NCI-H146 treated with DMSO at 0.1 percent for 48 hours (cell line): Measurements from ENCODE around the gene TTC24.
"Not testable (repeated sequence)": the region's sequence is repeated elsewhere in the genome, so short reads cannot be mapped to it uniquely, and the experiment has no call there.

Experiments used
- DNase-seq: peaks from one replicate; lab custom pipeline; 2025; ENCODE audit not compliant: unreplicated experiment; lab: John Stamatoyannopoulos, UW

TTC24 gene

DNA sequence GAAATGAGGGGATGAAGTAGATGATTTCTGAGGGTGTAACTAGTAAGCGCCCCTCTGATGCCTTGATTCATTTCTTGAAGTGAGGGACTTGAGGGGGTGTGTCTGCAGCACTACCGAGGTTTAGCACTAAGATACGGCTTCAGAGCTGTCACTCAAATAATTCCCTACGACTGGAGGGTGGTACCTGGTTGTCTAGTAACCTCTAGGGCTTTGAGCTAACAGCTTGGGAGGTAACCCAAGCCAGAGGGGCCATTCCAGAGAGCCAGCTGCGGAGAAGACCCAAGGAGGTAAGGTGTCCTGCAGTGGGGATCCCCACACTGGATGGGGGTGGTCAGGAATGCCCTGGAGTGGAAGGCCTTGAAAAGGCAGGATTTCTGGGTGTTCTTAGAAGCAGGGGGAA lies at the start of gene TTC24:
TTC24 (plus strand) TSS at position 252 of the 400 bp plus-strand sequence. CDS start 1,642 bp downstream, outside the sequence.
- no peak for DNase-seq

GRCh38 chr1:156530006-156530405 lies 49.5 kb upstream of the TTC24 start:
- DNase-seq: no peak

- no peak for DNase-seq
These were observed 47.1 kb upstream of the TTC24 start for GRCh38 chr1:156532374-156532773.

GRCh38 chr1:156533568-156534220 lies 45.8 kb upstream of the TTC24 start:
- DNase-seq: no peak

- no peak for DNase-seq
These were observed 45.0 kb upstream of the TTC24 start for GRCh38 chr1:156534424-156535060.

DNA sequence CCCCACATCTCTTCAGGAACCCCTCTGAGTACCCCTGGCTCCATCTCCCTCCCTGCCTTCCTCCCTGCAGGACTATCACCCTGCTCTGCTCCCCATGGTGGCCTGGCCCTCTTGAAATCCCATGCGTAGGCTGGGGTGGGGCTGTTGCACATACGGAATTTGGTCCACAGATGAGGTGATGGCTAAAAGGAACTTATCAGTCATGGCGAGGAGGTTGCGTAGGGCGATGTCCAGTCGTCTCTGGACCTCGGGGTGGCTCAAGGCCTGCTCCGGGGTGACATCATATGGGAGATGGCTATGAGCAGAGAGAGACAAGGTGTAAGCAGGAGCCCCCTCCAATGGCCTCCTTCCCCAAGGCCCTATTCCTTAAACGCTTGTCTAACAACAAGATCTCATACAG lies 42.5 kb upstream of the TTC24 start:
- DNase-seq: no peak

DNA sequence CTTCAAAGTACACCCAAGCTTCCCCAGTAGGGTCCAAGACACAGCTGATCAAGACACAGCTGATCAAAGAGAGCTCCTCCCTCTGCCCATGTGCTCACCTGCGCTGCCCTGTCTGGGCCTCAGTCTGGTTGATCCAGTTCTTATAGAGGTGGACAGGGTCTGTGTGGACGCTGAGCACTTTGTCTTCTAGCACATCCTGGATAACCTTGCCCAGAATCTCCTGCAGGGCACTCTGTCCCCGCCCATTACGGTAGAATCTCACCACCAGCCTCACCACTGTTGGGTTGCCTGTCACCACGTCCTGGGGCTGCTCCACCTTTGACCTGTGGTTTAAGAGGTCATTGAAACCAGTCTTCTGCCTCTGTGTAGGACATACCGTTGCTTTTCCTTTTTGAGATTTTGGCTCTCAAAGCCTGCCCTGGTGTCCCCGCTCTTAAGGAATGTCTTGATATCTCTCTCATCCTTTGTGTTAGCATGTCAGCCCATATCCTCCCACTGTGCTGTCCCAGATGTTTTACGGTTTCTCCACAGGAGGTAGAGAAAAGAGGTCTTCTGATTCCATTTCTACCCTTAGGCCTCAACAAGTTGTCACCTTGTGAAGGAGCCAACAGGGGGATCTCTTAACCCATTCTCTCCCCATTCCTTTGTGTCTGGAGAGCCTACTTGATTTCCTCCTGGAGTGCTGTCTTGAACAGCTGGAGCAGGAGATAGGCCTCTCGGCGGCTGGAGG lies 40.6 kb upstream of the TTC24 start:
- DNase-seq: no peak

GRCh38 chr1:156539818-156540355 lies 39.6 kb upstream of the TTC24 start:
- no peak for DNase-seq

GRCh38 chr1:156540955-156541354 lies 38.6 kb upstream of the TTC24 start:
- no peak for DNase-seq

DNA sequence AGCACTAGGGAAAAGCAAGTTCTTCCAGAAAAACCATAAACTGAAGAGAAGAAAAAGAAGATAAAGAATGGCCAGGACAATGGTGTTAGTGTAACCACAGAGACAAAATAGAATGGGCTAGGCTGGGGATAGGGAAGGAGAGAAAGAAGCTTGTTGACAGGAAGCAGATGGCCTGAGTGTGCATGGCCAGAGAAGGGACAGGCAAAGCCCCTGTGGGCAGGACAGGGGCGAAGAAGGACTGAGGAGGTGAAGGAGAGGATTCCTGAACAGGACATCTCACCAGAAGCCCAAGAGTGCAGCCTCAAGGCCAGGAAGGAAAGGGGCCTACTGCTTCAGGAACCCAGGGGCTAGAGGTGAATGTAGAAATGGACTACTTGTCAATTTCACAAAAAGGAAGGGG lies 36.5 kb upstream of the TTC24 start:
- DNase-seq: no peak

- DNase-seq: no peak
These were observed 34.9 kb upstream of the TTC24 start for GRCh38 chr1:156544592-156545102.

DNA sequence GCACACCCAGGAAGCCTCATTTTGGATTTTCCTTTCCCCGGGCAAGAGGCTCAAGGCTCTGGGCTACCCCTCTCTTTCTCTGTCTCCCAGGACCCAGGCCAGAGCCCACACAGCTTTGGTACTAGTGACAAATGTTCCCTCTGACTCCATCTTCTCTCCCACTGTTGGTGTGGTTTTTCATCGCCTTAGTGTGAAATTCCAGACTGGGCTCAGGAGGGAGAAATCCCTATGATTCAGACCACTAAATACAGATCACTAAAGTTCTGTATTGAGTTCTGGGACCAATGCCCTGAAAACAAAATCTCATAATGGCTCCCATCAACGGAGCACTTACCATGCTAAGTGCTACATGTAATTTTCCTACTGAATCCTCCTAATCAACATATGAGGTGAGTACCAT lies 33.3 kb upstream of the TTC24 start:
- no peak for DNase-seq

DNA sequence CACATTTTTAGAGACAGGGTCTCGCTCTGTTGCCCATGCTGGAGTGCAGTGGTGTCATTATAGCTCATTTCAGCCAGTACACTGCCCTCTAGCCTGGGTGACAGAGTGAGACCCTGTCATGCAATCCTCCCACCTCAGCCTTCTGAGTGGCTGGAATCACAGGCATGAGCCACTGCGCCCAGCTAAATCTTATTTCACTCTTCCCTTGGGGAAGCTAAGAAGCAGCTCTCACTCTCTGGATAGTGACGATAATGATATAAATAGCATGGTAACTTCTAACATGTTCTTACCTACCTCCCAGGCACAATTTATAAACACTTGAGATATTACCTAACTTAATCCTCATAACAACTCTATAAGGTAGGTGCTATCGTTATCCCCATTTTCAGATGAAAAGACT lies 32.1 kb upstream of the TTC24 start:
- DNase-seq: no peak

DNA sequence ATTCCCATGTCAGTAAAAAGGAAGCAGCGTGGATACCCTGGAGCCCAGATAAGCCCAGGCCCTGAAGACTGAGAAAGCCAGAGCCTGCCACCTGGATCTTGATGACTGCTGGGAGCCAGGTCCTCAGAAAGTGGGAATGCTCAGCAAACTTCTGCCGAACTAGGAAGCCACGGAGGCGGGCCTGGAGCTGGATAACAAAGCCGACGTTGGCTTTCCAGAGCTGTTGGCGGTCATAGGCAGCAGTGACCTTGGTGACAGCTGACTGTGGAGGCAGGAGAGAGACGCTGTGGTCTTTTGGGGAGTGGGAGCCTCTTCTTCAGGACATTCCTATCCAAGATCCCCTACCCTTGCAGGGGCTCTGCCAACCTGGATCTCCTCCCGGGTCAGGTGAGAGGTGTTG lies 31.5 kb upstream of the TTC24 start:
- no peak for DNase-seq

- DNase-seq: no peak
These were observed 30.1 kb upstream of the TTC24 start for GRCh38 chr1:156549390-156549789.

GRCh38 chr1:156549831-156550230 lies 29.7 kb upstream of the TTC24 start:
- no peak for DNase-seq

DNA sequence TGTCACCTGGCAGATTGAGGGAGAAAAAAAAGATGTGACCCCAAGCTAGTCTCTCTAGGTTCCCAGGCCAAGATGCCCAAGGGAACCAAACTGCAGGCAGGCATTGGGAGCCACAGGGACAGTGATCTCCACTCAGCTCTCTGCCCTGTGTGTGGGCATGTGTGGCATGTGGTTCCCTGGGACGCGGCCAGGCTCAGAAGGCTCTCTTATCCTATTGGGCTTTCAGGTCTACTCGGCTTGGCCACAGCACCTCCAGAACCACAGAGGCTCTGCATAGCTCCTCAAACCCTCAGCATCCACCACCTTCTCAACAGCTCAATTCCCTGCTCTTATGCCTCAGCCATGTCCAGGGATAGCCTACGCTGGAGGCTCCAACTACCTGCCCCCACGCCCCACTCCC lies 29.2 kb upstream of the TTC24 start:
- no peak for DNase-seq

DNA sequence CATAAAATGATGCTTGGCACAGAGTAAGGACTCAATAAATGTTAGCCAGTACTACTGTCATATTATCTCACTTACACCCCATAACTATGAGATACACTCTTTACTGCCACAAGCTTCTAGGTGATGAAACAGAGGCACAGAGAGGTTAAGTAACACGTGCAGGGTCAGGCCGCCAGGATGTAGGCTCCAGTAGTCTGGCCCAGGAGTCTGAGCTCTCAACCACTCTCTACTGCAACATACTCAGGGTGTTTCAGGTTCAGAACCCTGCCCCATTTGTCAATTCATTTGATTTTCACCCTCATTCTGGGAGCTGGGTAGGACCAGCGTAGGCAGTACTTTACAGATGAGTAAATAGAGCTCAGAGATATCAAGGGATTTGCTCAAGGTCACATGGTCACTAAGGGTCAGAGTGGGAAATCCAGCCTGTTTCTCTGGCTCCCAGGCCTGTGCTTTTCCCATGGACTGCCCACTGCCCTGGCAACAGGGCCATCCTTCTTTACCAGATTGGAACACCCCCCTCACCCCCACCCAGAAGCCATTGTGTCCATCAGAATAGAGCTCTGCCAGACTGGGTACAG lies 28.4 kb upstream of the TTC24 start:
- no peak for DNase-seq

DNA sequence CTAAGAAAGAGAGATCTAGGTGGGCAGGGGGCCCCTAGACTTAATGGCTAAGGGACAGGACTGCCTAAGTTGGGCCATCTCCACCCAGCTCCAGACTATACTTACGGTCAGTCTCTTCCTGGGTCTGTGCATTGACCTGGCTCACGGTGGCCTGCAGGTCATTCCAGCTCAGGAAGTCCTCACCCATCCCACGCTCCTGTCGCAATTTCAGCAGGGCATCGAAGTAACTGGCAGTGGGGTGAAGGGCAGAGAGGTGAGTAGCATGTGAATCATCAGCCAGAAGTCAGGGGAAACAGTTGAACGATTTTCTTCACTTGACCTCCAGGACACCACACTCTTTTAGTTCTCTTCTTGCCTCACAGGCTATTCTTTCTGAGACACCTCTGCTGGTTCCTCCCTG lies 27.7 kb upstream of the TTC24 start:
- DNase-seq: no peak

- DNase-seq: no peak
These were observed 27.0 kb upstream of the TTC24 start for GRCh38 chr1:156552518-156552917.

- DNase-seq: not testable (repeated sequence)
These were observed 26.6 kb upstream of the TTC24 start for GRCh38 chr1:156552937-156553336.
